GM12874 (cell line): ENCODE measurements around the gene SFXN3.

Experiments
- TF ChIP-seq, protein P1 (sequence below): IDR thresholded peaks from 2 replicates; pipeline ENCODE4 v1.5.1; 2011; ENCODE audit warnings: low read depth, mild to moderate bottlenecking, control low read depth, low read length, moderate library complexity; ENCODE audit not compliant: insufficient read depth

The SFXN3 gene

DNA sequence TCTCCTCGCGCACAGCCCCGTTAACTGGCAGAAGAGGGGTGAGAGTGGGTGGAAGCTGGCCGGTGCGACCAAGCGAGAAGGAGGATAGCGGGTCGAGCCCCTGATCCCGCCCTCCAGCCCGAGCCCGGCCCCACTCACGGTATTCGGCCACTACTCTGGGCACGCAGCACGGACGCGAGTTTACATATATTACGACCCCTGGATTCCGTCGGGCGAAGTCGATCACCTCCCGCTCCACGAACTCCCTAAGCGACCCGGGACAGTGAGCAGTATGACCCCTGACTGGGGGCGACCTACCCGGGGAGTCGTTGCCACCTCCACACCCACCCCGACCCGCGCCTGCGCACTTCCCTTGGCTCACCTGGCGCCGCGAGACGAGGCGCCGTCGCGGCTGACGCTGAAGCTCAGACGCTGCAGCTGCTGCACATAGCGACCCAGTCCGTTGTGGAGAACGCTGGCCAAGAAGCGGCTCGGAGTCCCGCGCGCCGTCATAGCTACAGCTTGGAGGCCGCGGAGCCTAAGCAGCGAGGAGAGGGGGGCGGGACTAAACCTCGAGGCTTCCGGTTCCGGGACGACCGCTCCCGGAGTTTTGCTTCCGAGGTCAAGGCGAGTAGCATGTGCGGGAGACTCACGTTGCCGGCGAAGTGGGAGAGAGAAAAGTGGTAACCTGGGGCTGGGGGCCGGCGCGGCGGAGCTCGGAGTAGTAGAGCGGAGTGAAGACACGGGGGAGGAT, 43.9 kb upstream of the SFXN3 start, which contains the start of the genes MRPL43 and TWNK:
Gene MRPL43, minus strand, starts transcription at position 546 of the 733 bp plus-strand sequence. Its CDS starts 54 bp downstream, at position 492.
Gene TWNK, plus strand, starts transcription at position 592 of the 733 bp plus-strand sequence. CDS start 668 bp downstream, outside the sequence.
- TF ChIP-seq, protein P1, sequence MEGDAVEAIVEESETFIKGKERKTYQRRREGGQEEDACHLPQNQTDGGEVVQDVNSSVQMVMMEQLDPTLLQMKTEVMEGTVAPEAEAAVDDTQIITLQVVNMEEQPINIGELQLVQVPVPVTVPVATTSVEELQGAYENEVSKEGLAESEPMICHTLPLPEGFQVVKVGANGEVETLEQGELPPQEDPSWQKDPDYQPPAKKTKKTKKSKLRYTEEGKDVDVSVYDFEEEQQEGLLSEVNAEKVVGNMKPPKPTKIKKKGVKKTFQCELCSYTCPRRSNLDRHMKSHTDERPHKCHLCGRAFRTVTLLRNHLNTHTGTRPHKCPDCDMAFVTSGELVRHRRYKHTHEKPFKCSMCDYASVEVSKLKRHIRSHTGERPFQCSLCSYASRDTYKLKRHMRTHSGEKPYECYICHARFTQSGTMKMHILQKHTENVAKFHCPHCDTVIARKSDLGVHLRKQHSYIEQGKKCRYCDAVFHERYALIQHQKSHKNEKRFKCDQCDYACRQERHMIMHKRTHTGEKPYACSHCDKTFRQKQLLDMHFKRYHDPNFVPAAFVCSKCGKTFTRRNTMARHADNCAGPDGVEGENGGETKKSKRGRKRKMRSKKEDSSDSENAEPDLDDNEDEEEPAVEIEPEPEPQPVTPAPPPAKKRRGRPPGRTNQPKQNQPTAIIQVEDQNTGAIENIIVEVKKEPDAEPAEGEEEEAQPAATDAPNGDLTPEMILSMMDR, result no peak

DNA sequence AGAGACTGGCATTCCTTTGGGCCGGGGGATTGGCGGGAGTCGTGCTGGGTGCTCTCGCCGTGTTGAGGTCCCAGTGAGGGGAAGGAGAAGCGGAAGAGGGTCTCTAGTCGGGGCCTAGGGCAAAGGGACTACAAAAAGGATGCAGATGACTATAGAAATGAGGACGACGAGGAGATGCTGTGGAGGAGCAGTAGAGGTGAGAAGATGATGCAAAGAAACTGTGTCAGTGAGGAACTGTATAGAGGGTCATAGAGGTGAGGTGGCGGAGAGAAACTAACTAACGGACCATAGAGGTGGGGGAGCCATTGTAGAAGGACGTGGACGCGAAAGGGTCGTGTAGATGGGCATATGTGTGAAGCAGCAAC, 43.4 kb upstream of the SFXN3 start:
- TF ChIP-seq, protein P1, result no peak

DNA sequence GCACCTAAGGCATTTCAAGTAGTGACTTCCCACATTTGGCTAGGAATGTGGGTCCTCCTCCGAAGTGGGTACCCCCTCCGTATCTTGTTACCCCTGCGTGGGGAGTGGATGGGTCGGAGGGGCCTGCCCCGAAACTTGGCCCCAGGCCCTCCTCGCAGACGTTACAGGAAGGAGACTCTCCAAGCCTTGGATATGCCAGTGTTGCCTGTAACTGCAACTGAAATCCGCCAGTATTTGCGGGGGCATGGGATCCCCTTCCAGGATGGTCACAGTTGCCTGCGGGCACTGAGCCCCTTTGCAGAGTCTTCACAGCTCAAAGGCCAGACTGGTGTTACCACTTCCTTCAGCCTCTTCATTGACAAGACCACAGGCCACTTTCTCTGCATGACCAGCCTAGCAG, 42.9 kb upstream of the SFXN3 start:
- TF ChIP-seq, protein P1, result no peak

DNA sequence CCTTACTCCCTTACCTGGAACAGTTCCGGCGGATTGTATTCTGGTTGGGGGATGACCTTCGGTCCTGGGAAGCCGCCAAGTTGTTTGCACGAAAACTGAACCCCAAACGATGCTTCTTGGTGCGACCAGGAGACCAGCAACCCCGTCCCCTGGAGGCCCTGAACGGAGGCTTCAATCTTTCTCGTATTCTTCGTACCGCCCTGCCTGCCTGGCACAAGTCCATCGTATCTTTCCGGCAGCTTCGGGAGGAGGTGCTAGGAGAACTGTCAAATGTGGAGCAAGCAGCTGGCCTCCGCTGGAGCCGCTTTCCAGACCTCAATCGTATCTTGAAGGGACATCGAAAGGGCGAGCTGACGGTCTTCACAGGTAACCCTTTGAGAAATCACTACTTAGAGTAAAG, 41.9 kb upstream of the SFXN3 start:
- TF ChIP-seq, protein P1, result no peak

DNA sequence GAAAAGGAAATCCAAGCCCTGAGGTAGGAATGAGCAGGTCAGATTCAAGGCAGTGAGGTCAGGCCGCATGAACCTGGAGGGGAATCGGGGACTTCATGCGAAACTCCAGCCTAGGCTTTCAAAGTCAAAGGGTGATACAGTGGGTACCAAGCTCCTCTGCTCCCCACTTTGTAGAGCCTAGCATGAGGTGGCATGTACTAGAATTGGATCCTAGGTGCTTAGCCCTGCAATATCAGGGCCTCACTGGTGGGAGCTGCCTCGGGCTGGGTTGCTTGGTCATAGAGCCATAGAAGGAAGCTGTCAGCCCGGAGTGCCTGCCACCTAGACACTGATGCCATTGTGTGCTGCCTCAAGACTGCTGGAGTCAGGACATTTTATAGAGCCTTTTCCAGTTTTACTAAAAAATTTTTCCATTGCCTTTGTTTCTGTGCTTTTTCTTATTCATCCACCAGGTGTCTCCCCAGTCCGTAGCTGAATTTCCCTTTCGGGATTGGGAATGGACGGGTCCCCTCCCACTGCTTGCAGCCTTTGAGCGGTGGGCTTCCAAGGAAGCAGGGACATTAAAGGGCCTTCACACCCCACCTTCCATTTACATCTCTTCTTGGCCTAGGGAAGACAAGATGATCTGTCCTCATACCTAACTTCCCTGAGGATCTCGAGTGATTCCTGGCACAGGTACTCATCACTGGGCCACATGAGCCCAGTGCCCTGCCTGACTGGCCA, 36.9 kb upstream of the SFXN3 start:
- TF ChIP-seq, protein P1, result 0 out of 2 replicates have a peak, but pooled peaks have one; percentile 3

DNA sequence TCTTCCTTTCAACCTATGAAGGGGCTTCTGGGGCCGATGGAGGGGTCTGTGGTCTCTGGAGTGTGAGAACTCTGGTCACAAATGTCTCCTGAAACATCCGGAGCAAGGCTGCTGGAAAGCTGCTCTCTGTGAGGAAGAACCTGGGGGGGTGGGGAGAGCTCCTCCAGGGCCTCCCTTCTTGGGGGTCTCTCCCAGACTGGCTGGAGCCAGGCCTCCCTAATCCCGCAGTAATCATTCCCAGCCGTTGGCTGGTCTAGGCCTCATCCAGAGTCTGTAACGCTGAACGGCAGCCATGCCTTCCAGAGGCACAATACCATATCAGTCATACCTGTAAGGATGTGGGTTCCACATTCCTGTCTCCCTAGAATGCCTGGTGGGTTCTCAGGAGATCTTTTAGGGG, 35.9 kb upstream of the SFXN3 start:
- TF ChIP-seq, protein P1, result no peak

DNA sequence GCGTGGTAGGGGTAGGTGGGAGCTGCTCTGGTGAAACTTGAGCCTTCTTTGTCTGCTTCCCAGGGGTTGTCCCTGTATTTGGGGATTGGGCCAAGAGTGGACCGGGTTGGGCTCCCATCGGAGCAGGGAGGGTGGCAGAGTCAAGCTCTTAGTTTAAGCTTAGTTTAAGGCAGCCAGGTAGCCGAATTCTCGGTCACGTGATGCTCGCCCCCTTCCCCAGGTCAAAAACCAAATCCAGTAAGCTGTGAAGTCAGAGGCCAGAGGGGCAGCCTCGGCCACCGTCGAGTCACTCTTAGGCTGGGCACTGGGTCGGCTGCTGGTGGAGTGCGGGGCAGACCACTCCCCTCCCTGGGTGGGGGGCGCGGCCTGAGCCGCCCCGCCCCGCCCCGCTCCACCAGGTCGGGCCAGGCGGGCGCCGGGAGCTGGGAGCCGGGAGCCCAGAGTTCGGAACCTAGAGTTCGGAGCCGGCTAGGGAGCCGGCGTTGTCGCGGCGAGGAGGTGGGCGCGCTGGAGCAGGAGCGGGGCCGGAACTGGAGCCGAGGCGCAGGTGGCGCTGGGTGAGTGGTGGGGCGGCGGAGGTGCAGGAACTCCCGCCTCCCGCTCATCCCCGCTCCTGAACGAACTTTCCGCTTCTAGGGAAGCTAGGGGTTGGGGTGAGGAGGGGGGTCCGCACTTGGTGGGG, 34.2 kb upstream of the SFXN3 start:
- TF ChIP-seq, protein P1, result no peak
